OCI-LY1 (cell line): ENCODE measurements around the gene SIX2.

Experiments
- H2AFZ ChIP-seq: fragments of 200-600 bp; sonication (generic), shearing (Covaris generic); 2 replicates; pipeline ENCODE4 v1.6.0; 2014; ENCODE audit warnings: antibody characterized with exemption, mild to moderate bottlenecking, low read length
- H3F3A ChIP-seq: fragments of 200-600 bp; sonication (generic), shearing (Covaris generic); 2 replicates; pipeline ENCODE4 v1.6.0; 2014; ENCODE audit warnings: mild to moderate bottlenecking, antibody characterized with exemption, low read length, moderate library complexity; ENCODE audit not compliant: insufficient read depth
- H3K27ac ChIP-seq: fragments of 200-600 bp; sonication (generic); 2 replicates; pipeline ENCODE4 v1.5.1; 2014; ENCODE audit warnings: low read length, mixed run types, mild to moderate bottlenecking, low read depth; ENCODE audit not compliant: poor library complexity, severe bottlenecking
- H3K27me3 ChIP-seq: fragments of 200-600 bp; sonication (generic); 2 replicates; pipeline ENCODE4 v1.6.0; 2014; ENCODE audit warnings: antibody characterized with exemption, mild to moderate bottlenecking, low read length, moderate library complexity; ENCODE audit not compliant: insufficient read depth
- H3K36me3 ChIP-seq: fragments of 200-600 bp; sonication (generic); 2 replicates; pipeline ENCODE4 v1.6.1; 2014; ENCODE audit warnings: mild to moderate bottlenecking, antibody characterized with exemption, low read length, moderate library complexity, mixed read lengths; ENCODE audit not compliant: insufficient read depth
- H3K4me1 ChIP-seq: fragments of 200-600 bp; sonication (generic); 2 replicates; pipeline ENCODE4 v1.5.1; 2014; ENCODE audit warnings: mild to moderate bottlenecking, low read length, moderate library complexity; ENCODE audit not compliant: insufficient read depth, severe bottlenecking
- H3K4me2 ChIP-seq: fragments of 200-600 bp; sonication (generic), shearing (Covaris generic); 2 replicates; pipeline ENCODE4 v1.6.1; 2014; ENCODE audit warnings: low read length
- H3K4me3 ChIP-seq: fragments of 200-600 bp; sonication (generic); 2 replicates; pipeline ENCODE4 v1.5.1; 2014; ENCODE audit warnings: low read length, low read depth, mild to moderate bottlenecking, mixed read lengths; ENCODE audit not compliant: poor library complexity, severe bottlenecking
- H3K79me2 ChIP-seq: fragments of 200-600 bp; shearing (Covaris generic); 2 replicates; pipeline ENCODE4 v1.6.1; 2016; ENCODE audit warnings: mixed run types, low read length, mixed read lengths; ENCODE audit not compliant: insufficient read depth
- H3K9ac ChIP-seq: fragments of 200-600 bp; sonication (generic), shearing (Covaris generic); 2 replicates; pipeline ENCODE4 v1.6.1; 2014; ENCODE audit warnings: mild to moderate bottlenecking, low read length, mixed read lengths
- H3K9me2 ChIP-seq: fragments of 200-600 bp; sonication (generic), shearing (Covaris generic); 2 replicates; pipeline ENCODE4 v1.6.1; 2014; ENCODE audit warnings: low read depth, mild to moderate bottlenecking, low read length, mixed read lengths
- H3K9me3 ChIP-seq: fragments of 200-600 bp; shearing (Covaris generic); 2 replicates; pipeline ENCODE4 v1.6.1; 2014; ENCODE audit warnings: low read length, mixed read lengths
- H4K20me1 ChIP-seq: fragments of 200-600 bp; sonication (generic), shearing (Covaris generic); 2 replicates; pipeline ENCODE4 v1.6.0; 2016; ENCODE audit warnings: mild to moderate bottlenecking, low read length; ENCODE audit not compliant: insufficient read depth
- CTCF ChIP-seq: fragments of 200-600 bp; sonication (generic), shearing (Covaris generic); IDR thresholded peaks from 2 replicates; pipeline ENCODE4 v1.5.1; 2017; ENCODE audit warnings: mild to moderate bottlenecking, antibody characterized with exemption, low read length, moderate library complexity, mixed read lengths
- EZH2 ChIP-seq: fragments of 200-600 bp; sonication (generic), shearing (Covaris generic); IDR thresholded peaks from 2 replicates; pipeline ENCODE4 v1.8.0; 2017; ENCODE audit warnings: borderline replicate concordance, mixed run types, mild to moderate bottlenecking, antibody characterized with exemption, low read length, moderate library complexity, mixed read lengths

The SIX2 gene

DNA sequence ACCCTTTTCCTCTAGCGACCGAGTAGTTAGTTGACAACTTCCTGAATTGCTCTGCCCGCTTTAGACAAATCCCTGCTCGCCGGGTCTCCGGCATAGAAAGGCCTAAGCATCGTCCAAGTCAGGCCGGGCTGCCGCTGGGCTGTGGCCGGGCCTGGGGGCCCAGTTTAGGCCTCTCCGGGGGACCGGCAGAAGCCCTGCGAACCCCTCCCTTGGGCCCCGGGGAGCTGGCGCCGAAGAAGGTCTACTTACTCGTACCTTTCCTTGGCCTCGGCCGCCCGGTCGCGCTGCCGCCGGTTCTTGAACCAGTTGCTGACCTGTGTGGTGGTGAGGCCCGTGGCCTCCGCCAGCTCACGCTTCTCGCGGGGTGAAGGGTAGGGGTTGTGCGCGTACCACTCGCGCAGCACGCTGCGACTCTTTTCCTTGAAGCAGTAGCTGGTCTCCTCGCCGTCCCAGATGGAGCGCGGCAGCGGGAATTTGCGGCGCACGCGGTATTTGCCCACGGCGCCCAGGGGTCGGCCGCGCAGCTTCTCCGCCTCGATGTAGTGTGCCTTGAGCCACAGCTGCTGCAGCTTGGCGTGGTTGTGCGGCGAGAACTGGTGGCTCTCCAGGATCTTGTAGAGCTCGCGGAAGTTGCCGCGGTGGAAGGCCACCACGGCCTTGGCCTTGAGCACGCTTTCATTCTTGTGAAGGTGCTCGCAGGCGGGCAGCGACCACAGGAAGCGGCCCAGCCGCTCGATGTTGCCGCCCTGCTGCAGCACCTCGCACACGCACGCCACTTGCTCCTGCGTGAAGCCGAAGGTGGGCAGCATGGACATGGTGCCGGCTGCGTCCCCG is 739 bp downstream of the SIX2 start:
- Histone ChIP-seq H3K4me1 (no peaks in the 10 kb centered on the region), H3K4me2 (no peak overlapping the region), H3K9ac (no peak overlapping the region), H3K4me3 (no peak overlapping the region), H3K9me3 (no peaks in the 10 kb centered on the region), H4K20me1 (no peaks in the 10 kb centered on the region), H3K79me2 (no peaks in the 10 kb centered on the region), H3K36me3 (no peaks in the 10 kb centered on the region), H3K27me3 (0 out of 2 replicates have a peak, but pooled peaks cover 6% of the 10 kb centered on the region), H2AFZ (no peak overlapping the region), H3K27ac (no peak overlapping the region), H3F3A (no peaks in the 10 kb centered on the region), H3K9me2 (no peaks in the 10 kb centered on the region)
- TF ChIP-seq EZH2 = no peak

DNA sequence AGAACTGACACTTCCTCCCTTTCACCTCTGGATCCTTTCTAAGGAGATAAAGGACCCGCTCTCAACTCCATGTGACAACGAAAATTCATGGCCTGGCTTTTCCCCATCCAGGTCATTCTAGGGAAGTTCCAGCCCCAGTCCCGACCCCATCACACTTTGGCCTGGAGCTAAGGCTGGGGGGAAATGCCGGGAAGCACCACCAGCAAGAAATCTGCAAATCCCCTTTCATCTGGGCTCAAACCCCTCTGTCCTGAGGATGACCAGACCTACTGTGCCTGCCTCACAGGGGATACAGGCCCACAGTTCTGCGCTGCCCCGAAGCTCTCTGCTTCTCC is 1.3 kb downstream of the SIX2 start:
- H3K4me1 ChIP-seq = no peaks in the 10 kb centered on the region
- H3K79me2 ChIP-seq = no peaks in the 10 kb centered on the region
- TF ChIP-seq EZH2 (no peak), CTCF (no peak)
- H3K27ac ChIP-seq = no peak overlapping the region
- no peaks in the 10 kb centered on the region for H3K9me2 ChIP-seq
- no peaks in the 10 kb centered on the region for H3K36me3 ChIP-seq
- 0 out of 2 replicates have a peak, but pooled peaks cover 6% of the 10 kb centered on the region for H3K27me3 ChIP-seq
- H3K9me3 ChIP-seq = no peaks in the 10 kb centered on the region
- H3F3A ChIP-seq = no peaks in the 10 kb centered on the region
- no peaks in the 10 kb centered on the region for H4K20me1 ChIP-seq
- H3K4me2 ChIP-seq = no peak overlapping the region
- H3K9ac ChIP-seq = no peak overlapping the region
- no peak overlapping the region for H3K4me3 ChIP-seq
- no peak overlapping the region for H2AFZ ChIP-seq

- 0 out of 2 replicates have a peak, but pooled peaks cover 9% of the 10 kb centered on the region for H3K27me3 ChIP-seq
- H3K4me3 ChIP-seq = no peak overlapping the region
- H3K9me3 ChIP-seq = no peaks in the 10 kb centered on the region
- H3K9ac ChIP-seq = no peak overlapping the region
- H4K20me1 ChIP-seq = no peaks in the 10 kb centered on the region
- H3K27ac ChIP-seq = no peak overlapping the region
- no peak overlapping the region for H3K4me2 ChIP-seq
- TF ChIP-seq EZH2 (no peak), CTCF (no peak)
- no peaks in the 10 kb centered on the region for H3K79me2 ChIP-seq
- no peaks in the 10 kb centered on the region for H3F3A ChIP-seq
- no peaks in the 10 kb centered on the region for H3K9me2 ChIP-seq
- H3K4me1 ChIP-seq = no peaks in the 10 kb centered on the region
- H2AFZ ChIP-seq = no peak overlapping the region
- no peaks in the 10 kb centered on the region for H3K36me3 ChIP-seq
Measured at GRCh38 chr2:45006942-45007287, 2.3 kb downstream of the SIX2 start.
